ENCODE data around the gene OBP2B.

GRCh38 chr9:133162861-133163503 lies 46.1 kb downstream of the OBP2B start:
- TF ChIP-seq, protein P1, sequence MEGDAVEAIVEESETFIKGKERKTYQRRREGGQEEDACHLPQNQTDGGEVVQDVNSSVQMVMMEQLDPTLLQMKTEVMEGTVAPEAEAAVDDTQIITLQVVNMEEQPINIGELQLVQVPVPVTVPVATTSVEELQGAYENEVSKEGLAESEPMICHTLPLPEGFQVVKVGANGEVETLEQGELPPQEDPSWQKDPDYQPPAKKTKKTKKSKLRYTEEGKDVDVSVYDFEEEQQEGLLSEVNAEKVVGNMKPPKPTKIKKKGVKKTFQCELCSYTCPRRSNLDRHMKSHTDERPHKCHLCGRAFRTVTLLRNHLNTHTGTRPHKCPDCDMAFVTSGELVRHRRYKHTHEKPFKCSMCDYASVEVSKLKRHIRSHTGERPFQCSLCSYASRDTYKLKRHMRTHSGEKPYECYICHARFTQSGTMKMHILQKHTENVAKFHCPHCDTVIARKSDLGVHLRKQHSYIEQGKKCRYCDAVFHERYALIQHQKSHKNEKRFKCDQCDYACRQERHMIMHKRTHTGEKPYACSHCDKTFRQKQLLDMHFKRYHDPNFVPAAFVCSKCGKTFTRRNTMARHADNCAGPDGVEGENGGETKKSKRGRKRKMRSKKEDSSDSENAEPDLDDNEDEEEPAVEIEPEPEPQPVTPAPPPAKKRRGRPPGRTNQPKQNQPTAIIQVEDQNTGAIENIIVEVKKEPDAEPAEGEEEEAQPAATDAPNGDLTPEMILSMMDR (conservative IDR thresholded peaks at IDR 0.05; ENCODE audit: low read length), result no peak
- no peak for TF ChIP-seq EZH2phosphoT487 (IDR thresholded peaks at IDR 0.05; ENCODE audit: borderline replicate concordance, low read depth, low read length)
